Testis (tissue), 3 donors: ENCODE measurements around the gene TFB2M. TPM values are rescaled to one million over a fixed set of nuclear protein-coding genes. Genes with fewer than 3 reads are reported as not detected.

ENCODE experiments used
- DNase-seq: peaks from one replicate; pipeline ENCODE4 v3.0.0-alpha.2; 2019
- H3K27ac ChIP-seq, 2 donors: fragments of 200-600 bp; sonication (generic); one replicate each; pipeline ENCODE4 v1.5.1; 2019
- H3K27me3 ChIP-seq: fragments of 200-600 bp; sonication (generic); one replicate; pipeline ENCODE4 v1.5.1; 2019
- H3K36me3 ChIP-seq: fragments of 200-600 bp; sonication (generic); one replicate; pipeline ENCODE4 v1.5.1; 2017; ENCODE audit warnings: low read depth; ENCODE audit errors: missing control alignments
- H3K4me1 ChIP-seq: fragments of 200-600 bp; sonication (generic); one replicate; pipeline ENCODE4 v1.5.1; 2019
- H3K4me3 ChIP-seq, 2 donors: fragments of 200-600 bp; sonication (generic); one replicate each; pipeline ENCODE4 v1.5.1; 2017 to 2019
- H3K9me3 ChIP-seq: fragments of 200-600 bp; sonication (generic); one replicate; pipeline ENCODE4 v1.5.1; 2017
- CTCF ChIP-seq, 3 experiments: fragments of 450-650 bp in 2 of 3; fragments of 200-600 bp in 1 of 3; sonication (generic) in 1 of 3; IDR thresholded peaks; one replicate each; pipeline ENCODE4 v1.5.1; 2016 to 2019; ENCODE audit warnings: antibody characterized with exemption in 3 of 3, mild to moderate bottlenecking in 2 of 3, moderate library complexity in 1 of 3
- POLR2A ChIP-seq: fragments of 450-650 bp; IDR thresholded peaks from one replicate; pipeline ENCODE4 v1.6.1; 2017; ENCODE audit warnings: antibody characterized with exemption, mild to moderate bottlenecking, moderate library complexity
- WGBS, 2 donors: methylation state at CpG; one replicate each; pipeline ENCODE4 v1.1.5; 2018; 5-methylcytosine and 5-hydroxymethylcytosine counted together
- intact Hi-C: fragments of 100-400 bp; cut with DNase I; formaldehyde crosslinking; loops from one replicate; pipeline ENCODE4 v1.15.1; 2023; ENCODE audit warnings: low total_unique reads
- polyA plus RNA-seq: library from polyadenylated mRNA; stranded (reverse); fragments of 350-450 nt; fragmentation: Illumina TruSeq; extraction: RNeasy Lipid Tissue Mini Kit (QIAGEN cat#74804); gene quantifications from one replicate; pipeline ENCODE4 v1.2.3, GENCODE V29; 2014; ENCODE audit warnings: low read depth, low replicate concordance; ENCODE audit not compliant: insufficient read depth
- total RNA-seq, 2 donors: library from RNA; depleted of rRNA; stranded (reverse); fragments of >200 nt; gene quantifications; one replicate each; pipeline ENCODE4 v1.2.3, GENCODE V29; 2016

The TFB2M gene
- total and polyA plus RNA-seq, 3 donors from 2014 or later: 15.7 to 20.0 (median 19.8) TPM

GRCh38 chr1:246580497-246581370, 14.7 kb upstream of the TFB2M start:
- Histone ChIP-seq H3K27ac (peak overlapping the region; percentile 67 to 82), H3K4me3 (no peak overlapping the region), H3K27me3 (no peaks in the 10 kb centered on the region), H3K4me1 (peaks cover 78% of the 10 kb centered on the region), H3K36me3 (no peaks in the 10 kb centered on the region), H3K9me3 (no peaks in the 10 kb centered on the region)
- intact Hi-C loops: no loop called here
- no peak for TF ChIP-seq CTCF (IDR thresholded peaks at IDR 0.05)
- TF ChIP-seq POLR2A: no peak
- DNase-seq: no peak
- 81 to 86% methylated on average over 15 of the region's 15 CpGs for WGBS, 2 donors

- TF ChIP-seq CTCF (IDR thresholded peaks at IDR 0.05) (no peak), POLR2A (no peak)
- Histone ChIP-seq H3K27me3 (no peaks in the 10 kb centered on the region), H3K36me3 (no peaks in the 10 kb centered on the region), H3K4me1 (peaks cover 70% of the 10 kb centered on the region), H3K27ac (peak overlapping the region; percentile 67 to 82), H3K4me3 (no peak overlapping the region), H3K9me3 (no peaks in the 10 kb centered on the region)
- intact Hi-C loops: no loop called here
- DNase-seq: no peak
- WGBS, 2 donors: 13 to 36% methylated on average over 3 of the region's 3 CpGs
Observed at GRCh38 chr1:246579818-246580217, 13.8 kb upstream of the TFB2M start.

- no peaks in the 10 kb centered on the region for H3K36me3 ChIP-seq
- DNase-seq: no peak
- 23 to 27% methylated on average over 2 of the region's 2 CpGs for WGBS, 2 donors
- H3K27ac ChIP-seq: peak overlapping the region; percentile 67
- H3K27me3 ChIP-seq: no peaks in the 10 kb centered on the region
- no peaks in the 10 kb centered on the region for H3K9me3 ChIP-seq
- intact Hi-C loops: no loop called here
- TF ChIP-seq CTCF (IDR thresholded peaks at IDR 0.05) (no peak), POLR2A (no peak)
- H3K4me1 ChIP-seq: peaks cover 51% of the 10 kb centered on the region
- no peak overlapping the region for H3K4me3 ChIP-seq
Observed at GRCh38 chr1:246577720-246578106, 11.7 kb upstream of the TFB2M start.

GRCh38 chr1:246577082-246577719, 11.1 kb upstream of the TFB2M start:
- H3K27ac ChIP-seq: peak overlapping the region; percentile 67
- intact Hi-C loops: no loop called here
- H3K4me3 ChIP-seq: no peak overlapping the region
- no peaks in the 10 kb centered on the region for H3K27me3 ChIP-seq
- H3K4me1 ChIP-seq: peaks cover 46% of the 10 kb centered on the region
- TF ChIP-seq CTCF (IDR thresholded peaks at IDR 0.05) (no peak), POLR2A (no peak)
- no peaks in the 10 kb centered on the region for H3K9me3 ChIP-seq
- DNase-seq: no peak
- 50 to 54% methylated on average over 5 of the region's 5 CpGs for WGBS, 2 donors
- no peaks in the 10 kb centered on the region for H3K36me3 ChIP-seq
